ENCODE measurements around the gene CDC27. TPM values are rescaled to one million over a fixed set of nuclear protein-coding genes. Genes with fewer than 3 reads are reported as not detected.

The CDC27 gene
- polyA plus RNA-seq, 1 donor (not counting 4 experiments of a cell fraction or from before 2014, with no cell fraction given), result 95.6 TPM

DNA sequence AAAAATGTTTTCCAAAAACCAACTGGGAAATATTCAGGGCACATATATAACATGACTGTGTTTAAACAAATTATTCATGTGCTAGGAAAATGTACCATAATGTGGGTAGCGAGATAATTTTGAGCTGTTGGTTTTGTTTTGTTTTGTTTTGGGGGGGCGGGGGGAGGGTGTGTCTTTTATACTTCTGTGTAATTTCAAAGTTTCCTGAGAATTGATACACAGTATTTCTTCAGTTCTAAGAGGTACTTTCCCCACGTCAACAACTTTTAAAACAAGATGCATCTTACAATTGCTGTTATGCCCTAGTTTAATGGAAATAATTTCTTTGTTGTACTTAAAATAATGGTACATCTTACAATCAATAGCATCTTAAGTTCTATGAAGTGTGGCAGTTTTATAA, 110.3 kb downstream of the CDC27 start:
- no peak overlapping the region for H3K4me3 ChIP-seq (ENCODE audit: control insufficient read depth in 2 of 3, extremely low read depth in 1 of 3, insufficient read depth in 2 of 3, low read depth in 1 of 3, low read length in 3 of 3)
- TF ChIP-seq, protein P1, sequence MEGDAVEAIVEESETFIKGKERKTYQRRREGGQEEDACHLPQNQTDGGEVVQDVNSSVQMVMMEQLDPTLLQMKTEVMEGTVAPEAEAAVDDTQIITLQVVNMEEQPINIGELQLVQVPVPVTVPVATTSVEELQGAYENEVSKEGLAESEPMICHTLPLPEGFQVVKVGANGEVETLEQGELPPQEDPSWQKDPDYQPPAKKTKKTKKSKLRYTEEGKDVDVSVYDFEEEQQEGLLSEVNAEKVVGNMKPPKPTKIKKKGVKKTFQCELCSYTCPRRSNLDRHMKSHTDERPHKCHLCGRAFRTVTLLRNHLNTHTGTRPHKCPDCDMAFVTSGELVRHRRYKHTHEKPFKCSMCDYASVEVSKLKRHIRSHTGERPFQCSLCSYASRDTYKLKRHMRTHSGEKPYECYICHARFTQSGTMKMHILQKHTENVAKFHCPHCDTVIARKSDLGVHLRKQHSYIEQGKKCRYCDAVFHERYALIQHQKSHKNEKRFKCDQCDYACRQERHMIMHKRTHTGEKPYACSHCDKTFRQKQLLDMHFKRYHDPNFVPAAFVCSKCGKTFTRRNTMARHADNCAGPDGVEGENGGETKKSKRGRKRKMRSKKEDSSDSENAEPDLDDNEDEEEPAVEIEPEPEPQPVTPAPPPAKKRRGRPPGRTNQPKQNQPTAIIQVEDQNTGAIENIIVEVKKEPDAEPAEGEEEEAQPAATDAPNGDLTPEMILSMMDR (optimal IDR thresholded peaks at IDR 0.05 in 1 of 3, IDR thresholded peaks at IDR 0.05 in 1 of 3, conservative IDR thresholded peaks at IDR 0.05 in 1 of 3; ENCODE audit: extremely low read depth in 1 of 3, insufficient read depth in 2 of 3, low read length in 3 of 3), result no peak
- TF ChIP-seq EZH2 (IDR thresholded peaks at IDR 0.05; ENCODE audit: low read length), result no peak
- no peaks in the 10 kb centered on the region for H3K36me3 ChIP-seq (ENCODE audit: control insufficient read depth in 2 of 2, extremely low read depth in 1 of 2, insufficient read depth in 2 of 2, low read length in 2 of 2)
- H3K4me2 ChIP-seq (ENCODE audit: control insufficient read depth, extremely low read depth, insufficient read depth, low read depth, low read length), result no peak overlapping the region
- H3K9ac ChIP-seq (ENCODE audit: control insufficient read depth, extremely low read depth, insufficient read depth, low read length), result no peak overlapping the region
- H3K27me3 ChIP-seq (ENCODE audit: control insufficient read depth, extremely low read depth, insufficient read depth, low read length), result no peaks in the 10 kb centered on the region
- peaks cover 3% of the 10 kb centered on the region for H3K4me1 ChIP-seq (ENCODE audit: control insufficient read depth, extremely low read depth, insufficient read depth, low read length)
- H3K9me1 ChIP-seq (ENCODE audit: control insufficient read depth, extremely low read depth, insufficient read depth, low read length), result no peaks in the 10 kb centered on the region
- no peaks in the 10 kb centered on the region for H3K79me2 ChIP-seq (ENCODE audit: control insufficient read depth, insufficient read depth, low read length)
- no peak overlapping the region for H3K27ac ChIP-seq (ENCODE audit: control insufficient read depth, insufficient read depth, low read length)
- no peaks in the 10 kb centered on the region for H4K20me1 ChIP-seq (ENCODE audit: control insufficient read depth, extremely low read depth, insufficient read depth, low read length)
- no peaks in the 10 kb centered on the region for H3K9me3 ChIP-seq (ENCODE audit: control insufficient read depth, low read depth, low read length)
- dilution Hi-C loops (cut with MboI; ENCODE audit: extremely low pct_ligation_motif_present, low sequenced_read_pairs), result no loop called here
- H2AFZ ChIP-seq (ENCODE audit: control insufficient read depth, low read length), result no peak overlapping the region
- DNase-seq (ENCODE audit: low read depth, low spot score) (no peak), FAIRE-seq (no peak)

DNA sequence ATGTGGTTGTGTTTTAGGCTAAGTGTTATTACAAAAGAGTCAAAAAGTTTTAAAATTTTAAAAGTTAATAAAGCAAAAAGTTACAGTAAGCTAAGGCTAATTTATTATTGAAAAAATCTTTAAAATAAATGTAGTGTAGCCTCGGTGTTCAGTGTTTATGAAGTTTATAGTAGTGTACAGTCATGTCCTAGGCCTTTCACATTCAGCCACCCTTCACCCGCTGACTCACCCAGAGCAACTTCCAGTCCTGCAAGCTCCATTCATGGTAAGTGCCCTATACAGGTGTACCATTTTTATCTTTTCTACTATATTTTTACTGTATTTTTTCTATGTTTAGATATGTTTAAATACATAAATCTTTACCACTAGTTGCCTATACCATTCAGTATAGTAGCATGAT, 111.5 kb downstream of the CDC27 start:
- no peak overlapping the region for H3K4me2 ChIP-seq (ENCODE audit: control insufficient read depth, extremely low read depth, insufficient read depth, low read depth, low read length)
- no peaks in the 10 kb centered on the region for H3K36me3 ChIP-seq (ENCODE audit: control insufficient read depth in 2 of 2, extremely low read depth in 1 of 2, insufficient read depth in 2 of 2, low read length in 2 of 2)
- H2AFZ ChIP-seq (ENCODE audit: control insufficient read depth, low read length), result no peak overlapping the region
- H3K79me2 ChIP-seq (ENCODE audit: control insufficient read depth, insufficient read depth, low read length), result no peaks in the 10 kb centered on the region
- no peaks in the 10 kb centered on the region for H3K9me3 ChIP-seq (ENCODE audit: control insufficient read depth, low read depth, low read length)
- FAIRE-seq (no peak), DNase-seq (ENCODE audit: low read depth, low spot score) (no peak)
- dilution Hi-C loops (cut with MboI; ENCODE audit: extremely low pct_ligation_motif_present, low sequenced_read_pairs), result no loop called here
- H4K20me1 ChIP-seq (ENCODE audit: control insufficient read depth, extremely low read depth, insufficient read depth, low read length), result no peaks in the 10 kb centered on the region
- no peak overlapping the region for H3K9ac ChIP-seq (ENCODE audit: control insufficient read depth, extremely low read depth, insufficient read depth, low read length)
- no peak overlapping the region for H3K4me3 ChIP-seq (ENCODE audit: control insufficient read depth in 2 of 3, extremely low read depth in 1 of 3, insufficient read depth in 2 of 3, low read depth in 1 of 3, low read length in 3 of 3)
- H3K27ac ChIP-seq (ENCODE audit: control insufficient read depth, insufficient read depth, low read length), result peak overlapping the region; percentile 5
- H3K27me3 ChIP-seq (ENCODE audit: control insufficient read depth, extremely low read depth, insufficient read depth, low read length), result no peaks in the 10 kb centered on the region
- TF ChIP-seq EZH2 (IDR thresholded peaks at IDR 0.05; ENCODE audit: low read length), result no peak
- TF ChIP-seq, protein P1 (optimal IDR thresholded peaks at IDR 0.05 in 1 of 3, IDR thresholded peaks at IDR 0.05 in 1 of 3, conservative IDR thresholded peaks at IDR 0.05 in 1 of 3; ENCODE audit: extremely low read depth in 1 of 3, insufficient read depth in 2 of 3, low read length in 3 of 3), result no peak
- H3K9me1 ChIP-seq (ENCODE audit: control insufficient read depth, extremely low read depth, insufficient read depth, low read length), result no peaks in the 10 kb centered on the region
- H3K4me1 ChIP-seq (ENCODE audit: control insufficient read depth, extremely low read depth, insufficient read depth, low read length), result peaks cover 3% of the 10 kb centered on the region

All from keratinocyte (primary cell).